ENCODE results near the gene VIPAS39.

Gene VIPAS39

DNA sequence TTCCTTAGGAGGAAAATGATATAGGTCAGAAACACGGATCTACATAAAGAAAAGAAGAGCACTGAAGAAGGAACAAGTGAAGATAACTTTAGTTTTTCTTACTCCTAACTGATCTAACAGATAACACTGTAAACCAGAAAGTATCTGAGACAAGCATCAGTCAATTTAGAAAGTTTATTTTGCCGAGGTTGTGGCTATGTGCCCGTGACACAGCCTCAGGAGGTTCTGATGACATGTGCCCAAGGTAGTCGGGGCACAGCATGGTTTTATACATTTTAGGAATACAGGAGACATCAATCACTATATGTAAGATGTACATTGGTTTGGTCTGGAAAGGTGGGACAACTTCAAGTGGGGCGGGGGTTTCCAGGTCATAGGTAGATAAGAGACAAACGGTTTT lies 57.2 kb downstream of the VIPAS39 start:
- no peak for DNase-seq

GRCh38 chr14:77390188-77390587 lies 67.2 kb downstream of the VIPAS39 start:
- no peak for DNase-seq

DNA sequence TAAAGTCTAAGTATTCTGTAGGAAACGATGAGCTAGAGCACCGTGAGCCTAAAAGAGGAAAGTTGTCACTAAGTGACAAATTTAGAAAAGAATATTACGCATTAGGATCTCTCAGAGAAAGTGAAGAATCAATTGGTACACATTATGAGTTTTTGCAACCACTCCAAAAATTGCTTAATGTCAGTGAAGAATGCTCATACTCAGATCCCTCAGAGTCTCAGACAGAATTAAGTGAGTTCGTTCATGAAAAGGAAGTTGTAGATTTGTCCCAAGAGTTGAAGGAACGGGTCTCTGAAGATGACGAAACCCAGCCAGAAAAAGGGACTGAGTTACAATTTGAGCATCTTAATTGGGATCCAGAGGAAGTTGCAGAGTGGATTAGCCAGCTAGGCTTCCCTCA lies 78.7 kb downstream of the VIPAS39 start:
- DNase-seq, result peak; percentile 68

DNA sequence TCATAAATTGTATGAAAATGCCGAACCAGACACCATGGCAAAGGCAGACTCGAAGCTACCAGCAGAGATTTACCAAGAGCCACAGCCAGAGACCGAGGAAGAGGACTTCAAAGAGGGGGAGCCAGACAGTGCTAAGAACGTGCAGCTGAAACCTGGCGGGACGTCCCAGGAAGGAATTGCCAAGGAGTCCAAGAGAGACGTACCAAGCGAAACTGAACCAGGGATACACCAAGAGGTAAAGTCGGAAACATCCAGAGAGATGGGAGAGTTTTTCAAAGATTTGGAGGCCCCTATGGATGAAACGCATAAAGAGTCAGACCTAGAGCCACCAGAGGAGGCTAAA lies 79.9 kb downstream of the VIPAS39 start:
- DNase-seq, result no peak

DNA sequence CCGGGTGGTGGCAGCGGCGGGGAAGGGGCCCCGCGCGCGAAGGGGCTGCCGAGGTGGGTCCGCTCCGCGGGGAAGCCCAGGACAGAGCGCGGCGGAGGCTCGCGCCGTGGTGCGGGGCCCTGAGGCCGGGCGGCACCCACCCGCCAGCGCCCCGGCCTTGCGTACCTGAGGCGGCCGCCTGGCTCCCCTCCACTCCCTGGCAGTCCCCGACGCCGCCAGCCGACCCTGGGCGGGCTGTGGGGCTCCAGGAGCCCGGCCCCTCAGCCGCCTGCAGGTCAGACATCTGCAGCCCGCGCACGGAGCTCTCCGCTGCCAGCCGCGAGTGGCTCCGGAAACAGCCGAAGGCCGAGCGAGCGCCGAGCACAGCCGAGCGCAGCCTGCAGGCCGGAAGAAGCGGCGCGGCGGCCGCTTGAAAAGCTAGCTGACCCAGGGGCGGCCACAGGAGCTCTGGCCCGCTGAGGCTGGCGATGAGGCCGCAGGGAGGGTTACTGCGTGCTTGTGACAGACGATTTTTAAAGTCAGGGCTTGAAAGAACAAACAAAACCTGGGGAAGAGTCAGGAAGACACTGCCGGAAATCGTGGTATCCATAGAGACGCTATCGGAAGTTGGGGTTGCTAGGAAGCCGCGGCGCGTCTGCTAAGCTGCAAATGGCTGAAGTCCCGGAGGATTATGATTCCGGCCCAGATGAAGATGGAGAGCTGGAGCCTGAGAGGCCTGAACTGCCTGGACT lies 80.5 kb downstream of the VIPAS39 start, which contains the start of the genes SAMD15 and TMED8:
Gene SAMD15, plus strand, starts transcription at position 609 of the 731 bp plus-strand sequence. Its CDS starts 40 bp downstream, at position 649.
Gene TMED8, minus strand, starts transcription at position 324 of the 731 bp plus-strand sequence. Its CDS starts 41 bp downstream, at position 283.
- DNase-seq, result peak; percentile 84

Data from inflammatory macrophage treated with lipopolysaccharide for 4 hours (primary cell).